Activated T-helper 1 cell treated with anti-CD3 and anti-CD28 coated beads, Interleukin-2, amount 50 U/mL, for 16 hours (primary cell): ENCODE results near the gene TRAPPC8.
"Not testable (repeated sequence)": the region's sequence is repeated elsewhere in the genome, so short reads cannot be mapped to it uniquely, and the experiment has no call there.

Experiments used
- DNase-seq, 2 donors: peaks; one replicate each; pipeline ENCODE4 v3.0.0-alpha.2; 2020; ENCODE audit warnings: low read depth in 1 of 2, low spot score in 1 of 2

TRAPPC8 gene

GRCh38 chr18:31942999-31943877 lies at the start of gene TRAPPC8:
Gene TRAPPC8 (minus strand): TSS chr18:31943128. CDS start chr18:31942764, 364 bp downstream.
- DNase-seq: peak; percentile 72 to 82

GRCh38 chr18:31990823-31991222 lies 47.9 kb upstream of the TRAPPC8 start:
- DNase-seq: no peak

- DNase-seq: no peak
Measured at GRCh38 chr18:31983976-31984375, 41.0 kb upstream of the TRAPPC8 start.

- DNase-seq: no peak
Measured at GRCh38 chr18:31983020-31983419, 40.1 kb upstream of the TRAPPC8 start.

- no peak for DNase-seq
Measured at GRCh38 chr18:31980863-31981262, 37.9 kb upstream of the TRAPPC8 start.

- no peak for DNase-seq
Measured at GRCh38 chr18:31979714-31980113, 36.8 kb upstream of the TRAPPC8 start.

- no peak for DNase-seq
Measured at GRCh38 chr18:31978616-31979015, 35.7 kb upstream of the TRAPPC8 start.

GRCh38 chr18:31977270-31977872 lies 34.4 kb upstream of the TRAPPC8 start:
- DNase-seq: no peak

- no peak for DNase-seq
Measured at GRCh38 chr18:31976242-31976641, 33.3 kb upstream of the TRAPPC8 start.

GRCh38 chr18:31973929-31974546 lies 31.1 kb upstream of the TRAPPC8 start:
- no peak for DNase-seq

GRCh38 chr18:31970617-31971016 lies 27.7 kb upstream of the TRAPPC8 start:
- no peak for DNase-seq

- DNase-seq: no peak
Measured at GRCh38 chr18:31965316-31965970, 22.5 kb upstream of the TRAPPC8 start.

- DNase-seq: no peak
Measured at GRCh38 chr18:31957728-31958127, 14.8 kb upstream of the TRAPPC8 start.

- no peak for DNase-seq
Measured at GRCh38 chr18:31954349-31954748, 11.4 kb upstream of the TRAPPC8 start.

GRCh38 chr18:31953699-31954098 lies 10.8 kb upstream of the TRAPPC8 start:
- DNase-seq: not testable (repeated sequence)

- no peak for DNase-seq
Measured at GRCh38 chr18:31952223-31952622, 9.3 kb upstream of the TRAPPC8 start.

GRCh38 chr18:31950583-31950982 lies 7.7 kb upstream of the TRAPPC8 start:
- DNase-seq: no peak

- DNase-seq: not testable (repeated sequence)
Measured at GRCh38 chr18:31948349-31948748, 5.4 kb upstream of the TRAPPC8 start.

- no peak for DNase-seq
Measured at GRCh38 chr18:31946305-31947046, 3.5 kb upstream of the TRAPPC8 start.

GRCh38 chr18:31943878-31944816 lies 1.2 kb upstream of the TRAPPC8 start:
- DNase-seq: no peak
